HFF-Myc (cell line): Measurements from ENCODE around the gene INSC.

Source experiments
- DNase-seq: peaks from one replicate; pipeline ENCODE4 v3.0.0-alpha.2; 2011; ENCODE audit warnings: low read depth; ENCODE audit errors: extremely low read depth
- H3K4me3 ChIP-seq: replicated peaks from 2 replicates; pipeline ENCODE4 v1.5.1; 2011; ENCODE audit warnings: low read depth, mild to moderate bottlenecking, control low read depth, low read length
- TF ChIP-seq, protein P1 (sequence below): IDR thresholded peaks from 2 replicates; pipeline ENCODE4 v1.5.1; 2012; ENCODE audit warnings: mild to moderate bottlenecking, low read depth, low read length, control low read depth; ENCODE audit errors: missing control alignments

The INSC gene

DNA sequence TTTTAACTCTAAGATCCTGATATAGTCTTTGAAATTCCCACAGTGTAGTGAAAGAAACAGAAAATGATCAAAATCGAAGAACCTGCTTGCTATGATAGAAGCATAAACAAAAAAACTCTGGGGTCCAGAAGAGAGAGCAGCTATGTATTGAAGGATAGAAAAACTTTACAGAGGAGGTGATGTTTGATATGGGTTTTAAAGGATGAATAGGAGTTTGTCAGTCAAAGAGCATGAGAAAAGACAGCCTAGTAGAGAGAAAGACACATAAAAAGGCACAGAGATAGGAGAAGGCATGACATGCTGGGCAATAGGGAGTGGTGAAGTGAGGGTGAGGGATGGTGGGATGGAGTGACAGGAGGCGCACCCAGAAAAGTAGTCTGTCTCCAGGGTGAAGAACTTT is 168.0 kb downstream of the INSC start:
- TF ChIP-seq, protein P1, sequence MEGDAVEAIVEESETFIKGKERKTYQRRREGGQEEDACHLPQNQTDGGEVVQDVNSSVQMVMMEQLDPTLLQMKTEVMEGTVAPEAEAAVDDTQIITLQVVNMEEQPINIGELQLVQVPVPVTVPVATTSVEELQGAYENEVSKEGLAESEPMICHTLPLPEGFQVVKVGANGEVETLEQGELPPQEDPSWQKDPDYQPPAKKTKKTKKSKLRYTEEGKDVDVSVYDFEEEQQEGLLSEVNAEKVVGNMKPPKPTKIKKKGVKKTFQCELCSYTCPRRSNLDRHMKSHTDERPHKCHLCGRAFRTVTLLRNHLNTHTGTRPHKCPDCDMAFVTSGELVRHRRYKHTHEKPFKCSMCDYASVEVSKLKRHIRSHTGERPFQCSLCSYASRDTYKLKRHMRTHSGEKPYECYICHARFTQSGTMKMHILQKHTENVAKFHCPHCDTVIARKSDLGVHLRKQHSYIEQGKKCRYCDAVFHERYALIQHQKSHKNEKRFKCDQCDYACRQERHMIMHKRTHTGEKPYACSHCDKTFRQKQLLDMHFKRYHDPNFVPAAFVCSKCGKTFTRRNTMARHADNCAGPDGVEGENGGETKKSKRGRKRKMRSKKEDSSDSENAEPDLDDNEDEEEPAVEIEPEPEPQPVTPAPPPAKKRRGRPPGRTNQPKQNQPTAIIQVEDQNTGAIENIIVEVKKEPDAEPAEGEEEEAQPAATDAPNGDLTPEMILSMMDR, result no peak
- no peak overlapping the region for H3K4me3 ChIP-seq
- no peak for DNase-seq

DNA sequence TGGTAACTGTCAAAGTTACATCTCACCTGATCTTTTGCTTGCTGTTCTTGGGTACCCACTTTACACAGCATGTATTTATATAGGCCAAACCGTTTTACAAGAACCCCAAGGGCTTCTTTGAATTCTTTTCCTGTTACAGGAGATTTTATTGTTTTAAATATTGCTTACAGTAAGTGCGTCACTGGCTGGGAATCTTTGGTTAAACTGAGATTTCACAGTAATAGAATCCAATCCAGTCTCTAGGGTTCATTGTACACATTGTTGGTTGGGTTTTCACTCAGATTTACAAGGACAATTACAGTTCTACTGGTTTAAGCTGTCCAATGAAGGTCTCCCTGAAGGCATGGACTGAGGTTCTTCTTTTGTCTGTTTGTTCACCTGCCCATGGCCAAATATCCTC is 171.7 kb downstream of the INSC start:
- no peak overlapping the region for H3K4me3 ChIP-seq
- TF ChIP-seq, protein P1, result no peak
- DNase-seq, result no peak

DNA sequence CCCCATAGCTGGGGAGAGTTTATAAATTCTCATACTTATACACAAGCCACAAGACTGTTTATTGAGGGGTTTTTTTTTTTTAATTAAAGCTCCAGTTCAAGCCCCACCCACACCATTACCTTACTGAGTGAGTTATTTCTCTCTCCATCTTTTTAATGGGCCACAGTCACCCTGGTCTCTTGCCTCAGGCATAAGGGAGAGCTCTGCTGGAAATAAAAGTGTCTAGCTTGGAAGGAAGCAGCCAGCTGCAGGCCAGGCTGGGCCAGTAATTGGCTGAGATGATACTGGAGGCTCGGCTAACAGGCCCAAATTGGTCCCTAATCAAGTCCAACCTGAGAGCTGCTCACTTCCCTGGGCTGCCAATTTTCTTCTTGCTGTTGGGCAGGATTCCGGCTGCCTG is 174.1 kb downstream of the INSC start:
- no peak overlapping the region for H3K4me3 ChIP-seq
- TF ChIP-seq, protein P1, result no peak
- no peak for DNase-seq

DNA sequence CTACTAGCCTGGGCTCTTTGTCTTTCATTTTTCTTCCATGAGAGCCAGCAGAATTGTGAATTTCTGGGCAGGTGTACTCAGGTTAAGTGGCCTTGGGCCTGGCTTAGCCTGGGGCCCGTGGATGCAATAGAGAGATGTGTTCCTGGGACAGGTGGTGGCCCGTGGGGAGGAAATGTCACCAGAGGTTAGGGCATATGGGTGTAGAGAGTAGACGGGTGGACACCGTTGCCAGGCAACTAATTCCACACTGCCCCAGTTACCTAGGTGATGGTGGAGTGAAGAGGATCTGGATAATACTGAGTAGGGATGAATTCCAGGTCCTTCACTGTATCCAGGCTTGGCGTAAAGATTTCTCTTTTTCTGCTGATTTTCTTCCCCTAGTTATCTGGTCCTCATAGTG is 175.0 kb downstream of the INSC start:
- DNase-seq, result no peak
- H3K4me3 ChIP-seq, result no peak overlapping the region
- TF ChIP-seq, protein P1, result no peak

DNA sequence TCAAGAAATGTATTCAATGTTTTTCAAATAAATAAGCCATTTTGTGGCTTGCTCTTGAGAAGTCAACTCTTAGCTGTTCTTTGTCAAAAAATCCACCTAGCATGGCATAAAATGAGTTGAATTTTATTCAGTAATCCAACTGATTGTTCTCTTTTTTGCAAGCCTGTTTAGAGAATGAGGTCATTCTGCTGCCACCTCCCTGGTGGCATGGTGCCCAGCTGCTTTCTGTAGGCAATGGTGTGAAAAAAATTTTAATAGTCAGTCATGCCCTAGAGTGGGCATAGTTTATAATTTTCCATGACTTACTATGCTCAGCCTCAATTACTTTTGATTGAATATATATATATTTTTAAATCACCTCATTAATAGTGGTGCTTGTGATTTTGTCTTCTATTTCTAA is 177.2 kb downstream of the INSC start:
- TF ChIP-seq, protein P1, result no peak
- H3K4me3 ChIP-seq, result no peak overlapping the region
- no peak for DNase-seq

DNA sequence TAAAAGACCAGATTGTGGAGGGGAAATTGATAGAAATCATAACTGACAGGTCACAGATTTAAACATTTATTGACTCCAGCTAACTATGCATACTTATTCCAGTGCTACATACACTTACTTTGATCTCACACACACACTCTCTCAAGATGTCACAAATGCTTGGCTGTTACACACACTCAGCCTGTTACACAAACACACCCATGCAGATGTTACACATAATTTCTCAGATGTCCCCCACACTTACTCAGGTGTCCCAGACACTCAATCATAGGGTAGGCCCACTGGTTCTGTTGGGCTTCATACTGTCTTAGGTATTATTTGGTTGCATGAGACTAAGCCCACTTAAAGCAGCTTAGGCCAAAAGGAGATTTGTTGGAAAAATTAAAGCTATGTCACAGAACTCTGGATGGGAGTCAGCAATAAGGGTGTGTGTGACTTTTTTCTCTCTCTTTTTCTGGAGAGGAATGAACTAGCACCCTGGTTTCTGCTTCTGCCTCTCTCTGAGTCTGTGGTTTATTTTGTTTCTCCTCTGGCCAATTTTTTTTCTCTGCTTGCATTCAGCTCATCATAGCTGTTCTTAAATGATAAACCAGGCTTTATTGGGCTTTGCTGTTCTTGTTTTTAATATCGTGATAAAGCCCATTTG is 179.4 kb downstream of the INSC start:
- no peak overlapping the region for H3K4me3 ChIP-seq
- TF ChIP-seq, protein P1, result no peak
- DNase-seq, result no peak

DNA sequence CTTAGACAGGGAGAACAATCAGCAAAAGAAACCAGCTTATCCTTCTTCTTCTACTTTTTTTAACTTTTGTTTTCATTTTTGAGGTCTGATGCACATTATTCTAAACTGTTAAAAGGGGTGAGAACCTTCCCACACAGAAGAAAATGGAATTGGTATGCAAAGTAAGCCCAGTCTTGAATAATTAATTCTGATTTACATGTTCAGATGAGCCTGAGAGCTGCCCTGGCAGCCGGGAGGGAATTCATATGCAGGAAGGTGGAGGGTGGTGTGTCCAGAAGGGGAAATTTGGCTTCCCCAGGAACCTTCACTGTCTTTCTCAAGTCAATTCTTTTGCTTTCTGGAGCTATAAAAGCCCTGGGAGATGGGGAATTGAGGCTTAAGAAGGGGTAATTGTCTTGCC is 181.0 kb downstream of the INSC start:
- TF ChIP-seq, protein P1, result no peak
- no peak overlapping the region for H3K4me3 ChIP-seq
- DNase-seq, result no peak
